Stomach (tissue), 9 donors: Measurements from ENCODE around the gene JADE1. TPM values are rescaled to one million over a fixed set of nuclear protein-coding genes. Genes with fewer than 3 reads are reported as not detected.

Experiments used
- DNase-seq, 2 donors: peaks; one replicate each; pipeline versions ENCODE4 v3.0.0 to v3.0.0-alpha.2; 2013 to 2019
- H3K27ac ChIP-seq, 5 donors: fragments of 200-600 bp in 4 of 5; sonication (generic) in 4 of 5; one replicate each; pipeline ENCODE4 v1.5.1; 2013 to 2019; ENCODE audit warnings: mild to moderate bottlenecking in 1 of 5, moderate library complexity in 1 of 5
- H3K27me3 ChIP-seq, 3 donors: fragments of 200-600 bp; sonication (generic); one replicate each; pipeline ENCODE4 v1.5.1; 2017 to 2019; ENCODE audit warnings: mixed run types in 1 of 3
- H3K36me3 ChIP-seq, 4 donors: fragments of 200-600 bp; sonication (generic); 1 replicate in 3 of 4; 2 replicates in 1 of 4; pipeline ENCODE4 v1.5.1; 2016 to 2019
- H3K4me1 ChIP-seq, 4 donors: fragments of 200-600 bp; sonication (generic); one replicate each; pipeline ENCODE4 v1.5.1; 2016 to 2019
- H3K4me3 ChIP-seq, 4 donors: fragments of 200-600 bp; sonication (generic) in 3 of 4; one replicate each; pipeline ENCODE4 v1.5.1; 2016 to 2019; ENCODE audit warnings: mild to moderate bottlenecking in 1 of 4
- H3K9me3 ChIP-seq, 4 donors: fragments of 200-600 bp; sonication (generic); one replicate each; pipeline ENCODE4 v1.5.1; 2016 to 2019
- EP300 ChIP-seq: sonication (generic); formaldehyde crosslinking; IDR thresholded peaks from one replicate; pipeline ENCODE4 v1.6.1; 2017; ENCODE audit warnings: antibody characterized with exemption
- POLR2A ChIP-seq, 4 donors: fragments of 450-650 bp; IDR thresholded peaks; one replicate each; pipeline ENCODE4 v1.6.1; 2016; ENCODE audit warnings: antibody characterized with exemption in 4 of 4, control low read depth in 2 of 4, mild to moderate bottlenecking in 1 of 4, moderate library complexity in 1 of 4
- POLR2AphosphoS5 ChIP-seq, 3 donors: sonication (generic); formaldehyde crosslinking; IDR thresholded peaks; one replicate each; pipeline ENCODE4 v1.6.1; 2016; ENCODE audit warnings: antibody characterized with exemption in 3 of 3
- WGBS, 5 donors: extraction: QIAGEN DNeasy Blood & Tissue Kit in 3 of 5; methylation state at CpG; one replicate each; pipeline versions ENCODE4 v1.1.5 to v1.1.7; 2013 to 2018; 5-methylcytosine and 5-hydroxymethylcytosine counted together
- intact Hi-C: fragments of 100-400 bp; cut with DNase I; formaldehyde crosslinking; loops from one replicate; pipeline ENCODE4 v1.15.1; 2023; ENCODE audit warnings: low total_unique reads
- polyA plus RNA-seq, 3 donors: library from polyadenylated mRNA; stranded (reverse); fragments of 200-250 nt; gene quantifications; one replicate each; pipeline ENCODE4 v1.2.3, GENCODE V29; 2013
- total RNA-seq, 5 donors: library from RNA; depleted of rRNA; stranded (reverse); fragments of >200 nt; gene quantifications; one replicate each; pipeline versions ENCODE4 v1.1.0 to v1.2.3, GENCODE V29; 2014 to 2016
- TF ChIP-seq, protein P1 (sequence below), 7 experiments: fragments of 450-650 bp in 4 of 7; fragments of 200-600 bp in 3 of 7; sonication (generic) in 3 of 7; IDR thresholded peaks; one replicate each; pipeline ENCODE4 v1.5.1; 2016 to 2019; ENCODE audit warnings: antibody characterized with exemption in 7 of 7, control low read depth in 2 of 7, mild to moderate bottlenecking in 1 of 7
- donor health status: healthy with polysubstance abuse.
- donor health status: Bipolar disorder and iron deficiency.
- donor health status: healthy.

Gene JADE1
- total and polyA plus RNA-seq, 8 donors = 11.2 to 57.2 (median 22.0) TPM

- intact Hi-C loops = no loop called here
- TF ChIP-seq EP300 = no peak
- 90 to 97% (median 96%) methylated on average over 4 of the region's 4 CpGs for WGBS, 5 donors
Observed at GRCh38 chr4:128877934-128878333, 68.4 kb downstream of the JADE1 start.

GRCh38 chr4:128879283-128879682 is 69.8 kb downstream of the JADE1 start:
- no peaks in the 10 kb centered on the region for H3K27me3 ChIP-seq
- H3K36me3 ChIP-seq = peaks cover 0 to 16% (median 8%) of the 10 kb centered on the region in 4 donors
- H3K27ac ChIP-seq = no peak overlapping the region
- no peak for DNase-seq
- intact Hi-C loops = no loop called here
- TF ChIP-seq POLR2AphosphoS5 (IDR thresholded peaks at IDR 0.05) = no peak
- no peak for TF ChIP-seq POLR2A (IDR thresholded peaks at IDR 0.05)
- TF ChIP-seq, protein P1, sequence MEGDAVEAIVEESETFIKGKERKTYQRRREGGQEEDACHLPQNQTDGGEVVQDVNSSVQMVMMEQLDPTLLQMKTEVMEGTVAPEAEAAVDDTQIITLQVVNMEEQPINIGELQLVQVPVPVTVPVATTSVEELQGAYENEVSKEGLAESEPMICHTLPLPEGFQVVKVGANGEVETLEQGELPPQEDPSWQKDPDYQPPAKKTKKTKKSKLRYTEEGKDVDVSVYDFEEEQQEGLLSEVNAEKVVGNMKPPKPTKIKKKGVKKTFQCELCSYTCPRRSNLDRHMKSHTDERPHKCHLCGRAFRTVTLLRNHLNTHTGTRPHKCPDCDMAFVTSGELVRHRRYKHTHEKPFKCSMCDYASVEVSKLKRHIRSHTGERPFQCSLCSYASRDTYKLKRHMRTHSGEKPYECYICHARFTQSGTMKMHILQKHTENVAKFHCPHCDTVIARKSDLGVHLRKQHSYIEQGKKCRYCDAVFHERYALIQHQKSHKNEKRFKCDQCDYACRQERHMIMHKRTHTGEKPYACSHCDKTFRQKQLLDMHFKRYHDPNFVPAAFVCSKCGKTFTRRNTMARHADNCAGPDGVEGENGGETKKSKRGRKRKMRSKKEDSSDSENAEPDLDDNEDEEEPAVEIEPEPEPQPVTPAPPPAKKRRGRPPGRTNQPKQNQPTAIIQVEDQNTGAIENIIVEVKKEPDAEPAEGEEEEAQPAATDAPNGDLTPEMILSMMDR (IDR thresholded peaks at IDR 0.05) = no peak
- no peak for TF ChIP-seq EP300
- no peaks in the 10 kb centered on the region for H3K4me1 ChIP-seq
- no peaks in the 10 kb centered on the region for H3K9me3 ChIP-seq
- 74 to 83% (median 78%) methylated on average over 2 of the region's 2 CpGs for WGBS, 5 donors
- no peak overlapping the region for H3K4me3 ChIP-seq

More at GRCh38 chr4:128877934-128878333, 68.4 kb downstream of the JADE1 start:
- H3K27me3 ChIP-seq = no peaks in the 10 kb centered on the region
- no peak overlapping the region for H3K27ac ChIP-seq
- H3K9me3 ChIP-seq = no peaks in the 10 kb centered on the region
- H3K4me3 ChIP-seq = no peak overlapping the region
- H3K4me1 ChIP-seq = no peaks in the 10 kb centered on the region
- H3K36me3 ChIP-seq = peaks cover under 1 to 25% (median 20%) of the 10 kb centered on the region in 4 donors
- no peak for DNase-seq

DNA sequence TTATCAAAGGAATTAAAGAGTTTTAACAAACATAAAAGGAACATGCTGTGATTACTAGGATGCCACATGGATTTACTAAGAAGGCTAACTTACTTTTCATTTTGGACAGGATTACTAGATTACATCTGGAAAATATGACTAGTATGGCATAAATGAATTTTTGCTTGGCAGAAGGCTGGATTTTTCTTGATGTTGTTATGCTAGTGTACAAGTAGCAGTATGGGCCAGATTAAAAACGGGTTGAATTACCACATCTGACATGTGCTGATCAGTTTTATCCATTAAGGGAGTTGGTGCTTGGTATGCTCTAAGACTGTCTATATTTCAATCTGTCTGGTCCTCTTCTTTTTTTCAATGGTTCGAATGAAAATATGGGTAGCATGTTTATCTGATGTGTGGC is 70.5 kb downstream of the JADE1 start:
- Histone ChIP-seq H3K36me3 (peaks cover 0 to 13% (median 5%) of the 10 kb centered on the region in 4 donors), H3K27me3 (no peaks in the 10 kb centered on the region), H3K4me3 (no peak overlapping the region), H3K27ac (no peak overlapping the region), H3K4me1 (no peaks in the 10 kb centered on the region), H3K9me3 (no peaks in the 10 kb centered on the region)
- WGBS, 5 donors = 77 to 83% (median 82%) methylated on average over 2 of the region's 2 CpGs
- intact Hi-C loops = no loop called here
- no peak for DNase-seq
- TF ChIP-seq EP300 (no peak), POLR2AphosphoS5 (IDR thresholded peaks at IDR 0.05) (no peak), POLR2A (IDR thresholded peaks at IDR 0.05) (no peak)
- TF ChIP-seq, protein P1 (IDR thresholded peaks at IDR 0.05) = no peak

DNA sequence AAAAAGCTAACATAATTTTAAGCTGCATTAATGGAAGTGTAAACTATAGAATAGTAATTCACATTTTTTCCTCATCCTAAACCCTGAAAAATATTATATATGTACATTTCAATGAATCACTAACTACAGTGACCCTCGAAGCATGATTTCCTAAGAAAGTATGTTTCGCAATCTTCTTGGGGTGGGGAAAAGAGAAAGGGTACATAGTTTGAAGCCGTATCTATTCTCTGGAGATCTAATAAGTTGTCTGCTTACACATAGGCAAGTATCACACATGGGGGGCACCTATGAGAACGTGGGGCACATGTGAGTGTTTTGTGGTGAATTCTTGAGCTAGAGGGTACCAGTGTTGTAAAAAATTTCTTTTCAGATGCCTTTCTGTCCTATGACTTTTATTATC is 71.2 kb downstream of the JADE1 start:
- Histone ChIP-seq H3K4me1 (no peaks in the 10 kb centered on the region), H3K4me3 (no peak overlapping the region), H3K27ac (no peak overlapping the region), H3K9me3 (no peaks in the 10 kb centered on the region), H3K36me3 (peaks cover 0 to 7% (median 3%) of the 10 kb centered on the region in 4 donors), H3K27me3 (no peaks in the 10 kb centered on the region)
- DNase-seq = no peak
- TF ChIP-seq EP300 (no peak), POLR2A (IDR thresholded peaks at IDR 0.05) (no peak), POLR2AphosphoS5 (IDR thresholded peaks at IDR 0.05) (no peak)
- TF ChIP-seq, protein P1 (IDR thresholded peaks at IDR 0.05) = no peak
- intact Hi-C loops = no loop called here
- 77 to 87% (median 82%) methylated on average over 4 of the region's 4 CpGs for WGBS, 5 donors

- no peaks in the 10 kb centered on the region for H3K4me1 ChIP-seq
- no peak for TF ChIP-seq EP300
- no peak for TF ChIP-seq POLR2A (IDR thresholded peaks at IDR 0.05)
- H3K27ac ChIP-seq = no peak overlapping the region
- WGBS, 5 donors = 85 to 93% (median 88%) methylated on average over 3 of the region's 3 CpGs
- H3K4me3 ChIP-seq = no peak overlapping the region
- no peak for DNase-seq
- peaks cover 0 to 5% (median 2%) of the 10 kb centered on the region in 4 donors for H3K36me3 ChIP-seq
- no peaks in the 10 kb centered on the region for H3K27me3 ChIP-seq
- intact Hi-C loops = no loop called here
- H3K9me3 ChIP-seq = no peaks in the 10 kb centered on the region
Observed at GRCh38 chr4:128904821-128905220, 95.3 kb downstream of the JADE1 start.
